HL-60 (cell line): ENCODE results near the gene MCUB.

Experiments used
- CTCF ChIP-seq: IDR thresholded peaks from one replicate; pipeline ENCODE4 v1.5.1; 2011; ENCODE audit warnings: low read length, control low read depth, inconsistent platforms; ENCODE audit not compliant: insufficient read depth
- GABPA ChIP-seq: IDR thresholded peaks from 2 replicates; pipeline ENCODE4 v1.6.1; 2012; ENCODE audit warnings: low read depth
- POLR2AphosphoS5 ChIP-seq: IDR thresholded peaks from 2 replicates; pipeline ENCODE4 v1.6.1; 2012; ENCODE audit warnings: low read depth
- REST ChIP-seq: IDR thresholded peaks from 2 replicates; pipeline ENCODE4 v1.6.1; 2012; ENCODE audit warnings: low read depth; ENCODE audit not compliant: insufficient replicate concordance
- SPI1 ChIP-seq: IDR thresholded peaks from 2 replicates; pipeline ENCODE4 v1.6.1; 2012; ENCODE audit warnings: low read depth, mild to moderate bottlenecking, borderline replicate concordance

GRCh38 chr4:109547394-109547793 lies 12.7 kb upstream of the MCUB start:
- no peak for TF ChIP-seq REST
- no peak for TF ChIP-seq GABPA
- TF ChIP-seq CTCF = no peak
- TF ChIP-seq POLR2AphosphoS5 = no peak
- TF ChIP-seq SPI1 = no peak
